H4 (cell line): ENCODE results near the gene REV1. TPM values are rescaled to one million over a fixed set of nuclear protein-coding genes. Genes with fewer than 3 reads are reported as not detected.
"Not testable (repeated sequence)": the region's sequence is repeated elsewhere in the genome, so short reads cannot be mapped to it uniquely, and the experiment has no call there.

Experiments used
- DNase-seq: peaks from one replicate; pipeline ENCODE4 v3.0.0-alpha.2; 2015; ENCODE audit warnings: low spot score
- total RNA-seq: library from RNA; depleted of rRNA; stranded (reverse); fragments of >200 nt; shearing (Covaris generic); gene quantifications from 2 replicates; pipeline ENCODE4 v1.2.3, GENCODE V29; 2014; rRNA removed

The REV1 gene
- total RNA-seq: 9.3 and 14.9 TPM in 2 replicates

- DNase-seq: peak; percentile 87
Measured at GRCh38 chr2:99489761-99490622, at the start of gene REV1. REV1 (minus strand) TSS chr2:99490017; CDS start chr2:99464975, 25,042 bp downstream.

DNA sequence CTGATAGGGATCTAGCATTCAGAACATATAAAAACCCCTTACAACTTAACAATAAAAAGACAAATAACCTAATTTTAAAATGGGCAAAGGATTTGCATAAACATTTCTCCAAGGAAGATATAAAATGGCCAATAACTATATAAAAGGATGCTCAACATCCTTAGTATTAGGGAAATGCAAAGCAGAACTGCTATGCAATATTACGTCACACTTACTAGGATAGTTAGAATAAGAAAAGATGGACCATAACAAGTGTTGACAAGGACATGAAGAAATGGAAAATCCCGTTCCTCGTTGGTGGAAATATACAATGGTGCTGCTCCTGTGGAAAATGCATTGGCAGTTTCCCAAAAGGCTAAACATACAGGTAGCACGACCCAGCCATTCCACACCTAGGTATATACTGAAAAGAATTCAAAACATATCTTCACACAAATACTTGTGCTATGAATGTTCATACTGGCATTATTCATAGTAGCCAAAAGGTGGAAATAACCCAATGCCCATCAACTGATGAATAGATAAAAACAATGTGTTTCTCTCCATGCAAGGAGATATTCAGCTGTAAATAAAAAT is 48.2 kb upstream of the REV1 start:
- DNase-seq: no peak

DNA sequence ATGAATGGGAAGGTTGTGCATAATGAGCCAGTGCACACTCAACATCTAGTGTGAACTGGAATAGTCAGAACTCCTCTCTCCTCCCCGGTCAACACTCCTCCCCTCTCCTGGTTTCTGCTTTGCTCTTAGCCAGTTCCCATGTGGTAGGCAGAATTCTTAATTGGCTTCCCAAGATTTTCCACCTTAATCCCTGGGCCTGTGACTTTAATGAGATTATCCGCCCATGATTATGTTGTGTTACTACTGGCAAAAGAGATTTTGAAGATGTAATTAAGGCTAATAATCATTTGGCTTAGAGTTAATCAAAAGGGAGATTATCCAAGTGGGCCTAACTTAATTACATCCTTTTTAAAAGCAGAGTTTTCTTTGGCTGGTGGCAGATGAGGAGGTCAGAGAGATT is 34.2 kb upstream of the REV1 start:
- DNase-seq: no peak

- DNase-seq: no peak
Measured at GRCh38 chr2:99522157-99522556, 32.3 kb upstream of the REV1 start.

DNA sequence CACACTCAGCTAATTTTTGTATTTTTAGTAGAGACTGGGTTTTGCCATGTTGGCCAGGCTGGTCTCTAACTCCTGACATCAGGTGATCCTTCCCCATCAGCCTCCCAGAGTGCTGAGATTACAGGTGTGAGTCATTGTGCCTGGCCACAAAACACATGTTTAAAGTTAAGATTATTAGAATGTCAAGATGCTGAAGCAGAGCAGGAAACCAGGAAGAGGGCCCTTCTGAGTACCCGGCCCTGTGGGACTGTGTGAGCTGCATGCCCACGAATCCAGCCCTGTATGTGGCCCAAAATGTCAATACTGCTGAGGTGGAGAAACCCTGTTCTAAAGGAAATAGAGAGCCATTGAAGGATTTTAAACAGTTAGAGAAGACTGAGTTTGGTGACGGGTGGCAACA is 31.0 kb upstream of the REV1 start:
- DNase-seq: no peak

DNA sequence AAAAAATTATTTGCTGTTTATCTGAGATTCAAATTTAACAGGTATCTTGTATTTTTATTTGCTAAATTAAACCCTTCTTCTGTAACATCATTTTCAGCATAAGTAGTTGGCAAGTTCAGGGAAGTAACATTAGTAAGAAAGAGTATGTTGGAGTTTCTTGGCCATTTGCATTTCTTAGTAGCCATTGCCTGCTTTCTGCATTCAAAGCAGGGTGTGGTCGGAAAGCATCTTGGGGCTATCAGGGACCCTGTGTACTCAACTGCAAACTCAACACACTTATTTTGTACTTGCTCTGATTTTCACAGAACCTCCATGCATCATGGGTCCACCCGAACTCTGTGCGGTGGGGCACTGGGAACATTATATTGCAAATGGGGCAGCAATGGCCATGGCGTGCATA is 30.4 kb upstream of the REV1 start:
- no peak for DNase-seq

- no peak for DNase-seq
Measured at GRCh38 chr2:99514357-99514756, 24.5 kb upstream of the REV1 start.

DNA sequence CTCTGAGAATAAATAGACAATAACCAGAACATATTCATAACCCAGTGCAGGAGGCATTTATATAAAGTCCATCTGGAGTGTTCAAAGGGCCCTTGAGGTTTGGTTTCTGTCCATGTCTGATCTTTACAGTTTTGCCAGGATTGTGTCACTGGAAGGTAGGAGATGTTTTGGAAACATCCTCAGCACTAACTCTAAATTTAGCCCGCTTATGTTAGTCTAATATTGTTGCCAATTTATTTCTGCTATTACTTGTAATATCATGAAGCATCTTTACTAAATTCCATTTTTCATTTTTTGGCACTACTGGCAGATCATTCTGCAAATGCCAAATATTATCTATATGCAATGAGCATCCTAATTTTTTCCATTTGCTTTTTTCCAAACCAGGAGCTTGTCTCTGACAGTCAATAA is 22.4 kb upstream of the REV1 start:
- DNase-seq: no peak

DNA sequence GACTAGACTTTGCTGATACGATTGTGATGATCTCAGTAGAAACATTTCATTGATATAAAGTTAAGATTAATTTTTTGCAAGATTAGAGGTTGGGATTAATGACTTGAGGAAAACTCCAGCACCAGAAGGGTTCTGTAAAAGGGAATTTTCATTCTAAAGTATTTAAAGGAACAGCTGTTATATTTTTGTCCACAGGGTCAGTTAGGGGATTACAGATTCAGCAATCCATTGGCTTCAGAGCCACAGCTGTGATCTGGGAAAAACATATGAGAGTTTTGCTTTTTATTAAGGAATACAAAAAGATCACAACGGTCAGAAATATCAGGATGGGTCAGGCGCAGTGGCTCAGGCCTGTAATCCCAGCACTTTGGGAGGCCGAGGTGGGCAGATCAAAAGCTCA is 19.6 kb upstream of the REV1 start:
- DNase-seq: no peak

- DNase-seq: no peak
Measured at GRCh38 chr2:99507937-99508818, 18.4 kb upstream of the REV1 start.

- DNase-seq: no peak
Measured at GRCh38 chr2:99504844-99505584, 15.2 kb upstream of the REV1 start.

GRCh38 chr2:99503662-99504416 is 14.0 kb upstream of the REV1 start:
- not testable (repeated sequence) for DNase-seq

DNA sequence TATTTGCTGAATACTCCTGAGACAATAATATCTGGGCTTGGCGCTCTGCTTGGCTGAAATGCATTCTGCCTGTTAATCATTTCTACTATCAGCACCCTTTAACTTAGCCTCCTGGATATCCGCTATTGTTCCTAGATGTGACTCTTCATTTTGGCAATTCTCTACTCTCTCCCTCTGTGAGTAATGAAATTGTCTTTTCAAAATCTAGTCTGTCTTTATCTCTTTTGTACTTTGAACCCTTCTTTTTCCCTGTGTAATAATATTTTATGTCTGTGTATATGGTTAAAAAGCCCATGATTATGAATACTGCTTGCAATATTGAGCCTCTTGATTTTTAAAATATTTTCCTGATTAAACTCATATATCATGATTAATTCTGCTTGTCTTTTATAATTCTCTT is 6.2 kb upstream of the REV1 start:
- DNase-seq: no peak

DNA sequence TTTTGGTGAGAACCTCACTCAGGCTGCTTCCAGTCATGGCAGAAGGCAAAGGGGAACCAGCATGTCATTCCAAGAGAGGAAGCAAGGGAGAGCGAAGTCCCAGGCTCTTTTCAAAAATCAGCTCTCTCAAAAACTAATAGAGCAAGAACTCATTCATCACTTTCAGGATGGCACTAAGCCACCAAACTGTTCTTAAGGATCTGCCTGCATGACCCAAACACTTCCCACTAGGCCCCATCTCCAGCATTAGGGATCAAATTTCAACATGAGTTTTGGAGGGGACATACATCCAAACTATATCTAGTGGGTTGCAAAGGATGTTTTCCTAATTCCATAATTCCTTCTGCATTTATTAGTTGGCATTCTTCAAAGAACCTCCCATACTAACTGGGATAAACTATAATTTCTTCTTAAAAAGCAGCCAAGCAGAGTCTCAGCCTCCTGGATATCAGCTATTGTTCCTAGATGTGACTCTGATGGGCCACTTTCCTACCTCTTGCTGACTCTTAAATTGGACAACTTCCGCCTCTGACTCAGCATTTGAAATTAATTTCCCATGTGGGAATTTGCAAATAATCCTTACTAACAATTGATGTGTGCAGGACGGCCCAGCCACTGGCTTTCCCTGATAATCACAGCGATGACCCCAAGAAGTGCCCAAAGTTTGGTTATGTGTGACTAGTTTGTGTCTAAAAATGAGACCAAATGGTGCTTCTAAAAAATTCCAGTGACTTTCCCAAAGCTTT is 5.5 kb upstream of the REV1 start:
- DNase-seq: no peak

GRCh38 chr2:99492721-99493120 is 2.9 kb upstream of the REV1 start:
- no peak for DNase-seq

DNA sequence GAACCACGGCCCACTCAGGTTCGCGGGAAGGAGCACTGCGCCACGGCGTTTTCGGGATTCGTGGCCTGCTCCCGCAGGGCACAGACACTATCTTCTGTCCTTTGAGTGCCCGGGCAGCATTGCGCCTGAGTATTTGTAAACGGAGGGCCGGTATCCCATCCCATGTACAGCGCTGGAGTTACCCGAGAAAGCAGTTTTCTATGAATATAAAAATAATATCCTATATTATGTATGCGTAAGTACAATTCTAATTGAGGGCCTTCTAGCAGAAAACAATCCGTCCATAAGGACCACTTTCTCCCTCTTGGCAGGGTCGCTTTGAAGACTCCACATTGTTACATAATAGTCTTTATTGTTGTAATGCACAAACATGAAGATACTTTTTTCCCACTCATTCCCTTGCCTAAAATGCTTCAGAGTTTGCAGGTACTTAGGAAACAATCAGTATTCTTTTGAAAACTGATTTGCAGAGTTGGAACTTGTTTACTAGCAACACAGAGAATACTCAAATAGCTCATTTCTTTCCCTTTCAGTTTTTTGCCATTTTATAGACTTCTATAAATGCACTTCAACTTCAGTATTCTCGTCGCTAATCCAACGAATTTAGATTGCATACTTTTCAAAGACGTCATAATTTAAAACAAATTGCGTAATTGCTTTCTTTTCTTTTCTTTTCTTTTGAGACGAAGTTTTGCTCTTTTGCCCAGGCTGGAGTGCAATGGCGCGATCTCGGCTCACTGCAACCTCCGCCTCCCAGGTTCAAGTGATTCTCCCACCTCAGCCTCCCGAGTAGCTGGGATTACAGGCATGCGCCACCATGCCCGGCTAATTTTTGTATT is 1.0 kb upstream of the REV1 start:
- DNase-seq: no peak

- DNase-seq: peak; percentile 16
Measured at GRCh38 chr2:99489063-99489760, 605 bp downstream of the REV1 start.

GRCh38 chr2:99488539-99489062 is 1.2 kb downstream of the REV1 start:
- DNase-seq: peak; percentile 24
